OCI-LY3 (cell line): ENCODE data around the gene PDLIM1.

ENCODE experiments used
- CTCF ChIP-seq: fragments of 200-600, 300-600 bp; sonication (generic); IDR thresholded peaks from 2 replicates; pipeline ENCODE4 v1.5.1; 2014; ENCODE audit warnings: antibody characterized with exemption, low read length, low read depth
- EZH2phosphoT487 ChIP-seq: fragments of 200-600 bp; shearing (Covaris generic); IDR thresholded peaks from 2 replicates; pipeline ENCODE4 v1.6.1; 2018; ENCODE audit warnings: antibody characterized with exemption, mixed run types, low read depth

DNA sequence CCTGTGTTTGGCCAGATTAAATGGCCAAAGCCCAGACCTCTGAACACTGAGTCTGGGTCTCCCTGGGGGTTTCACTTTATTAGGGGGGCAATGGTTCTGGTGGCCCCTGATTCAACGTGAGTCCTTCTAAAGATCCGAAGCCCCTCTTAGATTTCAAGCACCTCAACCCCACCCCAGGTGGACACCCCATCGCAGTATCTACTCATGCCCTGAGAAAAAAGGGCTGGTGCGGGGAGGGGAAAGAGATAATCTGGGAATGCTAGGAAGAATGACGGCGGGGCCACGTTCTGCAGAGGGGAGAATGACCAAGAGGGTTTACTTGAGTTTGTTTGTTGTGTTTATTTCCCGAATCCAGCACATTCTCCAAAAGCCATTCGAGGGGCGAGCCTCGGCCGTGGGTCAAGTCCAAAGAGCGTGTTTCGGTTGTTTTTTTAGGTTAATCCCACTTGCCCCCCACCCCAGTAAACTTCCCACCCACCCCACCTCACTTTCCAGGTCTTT, 832 bp downstream of the PDLIM1 start:
- TF ChIP-seq EZH2phosphoT487 (no peak), CTCF (no peak)
